Astrocyte (in vitro differentiated cells and primary cell): ENCODE results near the gene ZNF83. TPM values are rescaled to one million over a fixed set of nuclear protein-coding genes. Genes with fewer than 3 reads are reported as not detected.

Source experiments
- DNase-seq: peaks from one replicate; pipeline ENCODE4 v3.0.0-alpha.2; 2010; ENCODE audit warnings: low read depth
- FAIRE-seq: peaks from 2 replicates; lab custom pipeline; 2011; peaks lifted over from hg19 to GRCh38; lab: Jason Lieb, UNC
- H2AFZ ChIP-seq: 2 replicates; pipeline ENCODE4 v1.6.0; 2012; ENCODE audit warnings: low read depth, low read length, inconsistent platforms
- H3K27ac ChIP-seq: 2 replicates; pipeline ENCODE4 v1.5.1; 2011; ENCODE audit warnings: low read depth, low read length, inconsistent platforms
- H3K27me3 ChIP-seq: 2 replicates; pipeline ENCODE4 v1.6.0; 2011; ENCODE audit warnings: low read length, inconsistent platforms; ENCODE audit not compliant: insufficient read depth
- H3K36me3 ChIP-seq: 2 replicates; pipeline ENCODE4 v1.5.1; 2011; ENCODE audit warnings: low read length, inconsistent platforms; ENCODE audit not compliant: insufficient read depth
- H3K4me1 ChIP-seq: 2 replicates; pipeline ENCODE4 v1.5.1; 2011; ENCODE audit warnings: low read length, inconsistent platforms; ENCODE audit not compliant: insufficient read depth
- H3K4me2 ChIP-seq: 2 replicates; pipeline ENCODE4 v1.6.0; 2012; ENCODE audit warnings: low read length, inconsistent platforms
- H3K4me3 ChIP-seq: 2 replicates; pipeline ENCODE4 v1.5.1; 2011; ENCODE audit warnings: low read depth, mild to moderate bottlenecking, low read length, inconsistent platforms; ENCODE audit not compliant: insufficient read depth
- H3K79me2 ChIP-seq: 2 replicates; pipeline ENCODE4 v1.6.0; 2012; ENCODE audit warnings: mild to moderate bottlenecking, low read length, inconsistent platforms; ENCODE audit not compliant: insufficient read depth
- H3K9ac ChIP-seq: 2 replicates; pipeline ENCODE4 v1.6.0; 2012; ENCODE audit warnings: mild to moderate bottlenecking, low read length, inconsistent platforms
- H3K9me3 ChIP-seq: 2 replicates; pipeline ENCODE4 v1.5.1; 2012; ENCODE audit warnings: low read depth, mild to moderate bottlenecking, low read length, inconsistent platforms; ENCODE audit not compliant: insufficient read depth
- H4K20me1 ChIP-seq: 2 replicates; pipeline ENCODE4 v1.6.0; 2012; ENCODE audit warnings: low read length, inconsistent platforms; ENCODE audit not compliant: insufficient read depth
- H3K27ac Mint-ChIP-seq: one replicate; pipeline ENCODE4 v1.8.0; 2021; ENCODE audit warnings: mild to moderate bottlenecking, mixed read lengths; ENCODE audit not compliant: unreplicated experiment
- H3K27me3 Mint-ChIP-seq: one replicate; pipeline ENCODE4 v1.8.0; 2021; ENCODE audit warnings: low read depth, mixed read lengths; ENCODE audit not compliant: unreplicated experiment
- H3K36me3 Mint-ChIP-seq: one replicate; pipeline ENCODE4 v1.8.0; 2021; ENCODE audit warnings: low read depth, mixed read lengths; ENCODE audit not compliant: unreplicated experiment
- H3K4me1 Mint-ChIP-seq: one replicate; pipeline ENCODE4 v1.8.0; 2021; ENCODE audit warnings: low read depth, mixed read lengths; ENCODE audit not compliant: unreplicated experiment
- H3K4me3 Mint-ChIP-seq: one replicate; pipeline ENCODE4 v1.8.0; 2021; ENCODE audit warnings: mild to moderate bottlenecking, moderate library complexity, mixed read lengths; ENCODE audit not compliant: unreplicated experiment
- H3K9me3 Mint-ChIP-seq: one replicate; pipeline ENCODE4 v1.8.0; 2021; ENCODE audit warnings: mild to moderate bottlenecking, mixed read lengths; ENCODE audit not compliant: unreplicated experiment
- CTCF ChIP-seq: IDR thresholded peaks from 2 replicates; pipeline ENCODE4 v1.5.1; 2011; ENCODE audit warnings: low read depth, mild to moderate bottlenecking, inconsistent platforms, low read length, moderate library complexity; ENCODE audit not compliant: insufficient read depth
- EZH2 ChIP-seq: IDR thresholded peaks from 2 replicates; pipeline ENCODE4 v1.6.1; 2012; ENCODE audit warnings: mild to moderate bottlenecking, low read length, inconsistent platforms; ENCODE audit not compliant: insufficient read depth
- total RNA-seq: library from RNA; stranded (reverse); gene quantifications from 2 replicates; pipeline ENCODE4 v1.2.1, GENCODE V29; 2021

ZNF83 gene
- total RNA-seq, 1 donor from 2014 or later = 35.4 TPM

- Histone ChIP-seq H2AFZ (no peak overlapping the region), H3K4me3 (no peak overlapping the region), H3K9ac (no peak overlapping the region), H3K4me2 (no peak overlapping the region), H3K4me1 (peaks cover 2% of the 10 kb centered on the region), H3K27ac (no peak overlapping the region), H3K27me3 (no peaks in the 10 kb centered on the region), H3K9me3 (no peaks in the 10 kb centered on the region), H3K79me2 (no peaks in the 10 kb centered on the region), H4K20me1 (peaks cover 12% of the 10 kb centered on the region), H3K36me3 (peaks cover 20% of the 10 kb centered on the region)
- H3K27ac Mint-ChIP-seq = peak overlapping the region; percentile 75
- TF ChIP-seq EZH2 (no peak), CTCF (no peak)
- peaks cover 44% of the 10 kb centered on the region for H3K4me1 Mint-ChIP-seq
- H3K27me3 Mint-ChIP-seq = no peaks in the 10 kb centered on the region
- H3K9me3 Mint-ChIP-seq = peaks cover 4% of the 10 kb centered on the region
- H3K4me3 Mint-ChIP-seq = peak overlapping the region; percentile 31
- peak; percentile 49 for DNase-seq
- FAIRE-seq = no peak
- H3K36me3 Mint-ChIP-seq = peaks cover 39% of the 10 kb centered on the region
Measured at GRCh38 chr19:52660981-52661380, 22.8 kb upstream of the ZNF83 start.

- Histone ChIP-seq H2AFZ (no peak overlapping the region), H3K27me3 (no peaks in the 10 kb centered on the region), H3K4me3 (no peak overlapping the region), H3K9ac (no peak overlapping the region), H3K9me3 (no peaks in the 10 kb centered on the region), H4K20me1 (peaks cover 9% of the 10 kb centered on the region), H3K36me3 (peaks cover 23% of the 10 kb centered on the region), H3K4me1 (peaks cover 2% of the 10 kb centered on the region), H3K79me2 (no peaks in the 10 kb centered on the region), H3K4me2 (no peak overlapping the region), H3K27ac (no peak overlapping the region)
- H3K27me3 Mint-ChIP-seq = no peaks in the 10 kb centered on the region
- H3K4me1 Mint-ChIP-seq = peaks cover 33% of the 10 kb centered on the region
- H3K36me3 Mint-ChIP-seq = peaks cover 44% of the 10 kb centered on the region
- H3K27ac Mint-ChIP-seq = no peak overlapping the region
- DNase-seq (no peak), FAIRE-seq (no peak)
- H3K9me3 Mint-ChIP-seq = peaks cover 4% of the 10 kb centered on the region
- no peak overlapping the region for H3K4me3 Mint-ChIP-seq
- TF ChIP-seq EZH2 (no peak), CTCF (no peak)
Measured at GRCh38 chr19:52659013-52659412, 20.9 kb upstream of the ZNF83 start.

GRCh38 chr19:52658595-52658994, 20.4 kb upstream of the ZNF83 start:
- Histone ChIP-seq H3K27ac (no peak overlapping the region), H3K36me3 (peaks cover 26% of the 10 kb centered on the region), H3K4me1 (peaks cover 2% of the 10 kb centered on the region), H3K27me3 (no peaks in the 10 kb centered on the region), H3K9ac (no peak overlapping the region), H4K20me1 (peaks cover 9% of the 10 kb centered on the region), H3K4me2 (no peak overlapping the region), H3K9me3 (no peaks in the 10 kb centered on the region), H3K79me2 (no peaks in the 10 kb centered on the region), H2AFZ (no peak overlapping the region), H3K4me3 (no peak overlapping the region)
- DNase-seq = no peak
- peaks cover 33% of the 10 kb centered on the region for H3K4me1 Mint-ChIP-seq
- H3K27me3 Mint-ChIP-seq = no peaks in the 10 kb centered on the region
- no peak for FAIRE-seq
- H3K4me3 Mint-ChIP-seq = no peak overlapping the region
- H3K36me3 Mint-ChIP-seq = peaks cover 49% of the 10 kb centered on the region
- TF ChIP-seq CTCF (no peak), EZH2 (no peak)
- no peak overlapping the region for H3K27ac Mint-ChIP-seq
- H3K9me3 Mint-ChIP-seq = peaks cover 4% of the 10 kb centered on the region
